Limb (tissue), 2 donors: ENCODE results near the gene DUS1L.

Source experiments
- DNase-seq, 2 donors: peaks; one replicate each; pipeline ENCODE4 v3.0.0-alpha.2; 2016; ENCODE audit errors: extremely low spot score in 2 of 2

Gene DUS1L

DNA sequence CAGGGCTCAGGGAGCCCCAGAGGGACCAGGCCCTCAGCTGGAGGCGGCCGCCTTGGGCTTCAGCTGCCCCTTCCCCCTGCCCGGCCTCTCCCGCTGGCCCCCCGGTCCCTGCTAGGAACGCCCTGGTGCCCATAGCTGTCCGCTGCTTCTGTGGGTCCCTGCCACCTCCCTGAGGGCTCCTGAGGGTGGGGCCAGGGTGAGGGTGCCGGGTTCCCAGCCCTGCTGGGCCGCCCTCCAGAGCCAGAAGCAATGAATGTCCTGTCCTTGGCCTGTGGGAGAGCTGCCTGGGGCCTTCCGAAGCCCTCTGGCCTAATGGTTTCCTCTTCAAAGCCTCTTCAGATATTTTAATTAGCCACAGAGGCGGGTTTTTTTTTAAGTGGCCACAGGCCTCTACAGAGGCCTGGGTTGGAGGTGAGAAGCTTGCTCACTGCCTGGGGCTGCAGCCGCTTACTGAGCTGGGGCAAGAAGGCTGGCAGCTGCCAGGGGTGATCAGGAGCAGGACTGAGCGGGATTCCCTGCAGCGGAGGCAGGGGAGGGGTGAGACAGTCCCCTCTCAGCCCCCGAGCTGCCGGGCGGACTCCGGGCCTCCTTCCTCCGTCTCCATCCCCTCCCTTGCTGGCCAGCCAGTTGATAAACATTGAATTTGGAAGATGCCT lies 52.8 kb downstream of the DUS1L start:
- no peak for DNase-seq

DNA sequence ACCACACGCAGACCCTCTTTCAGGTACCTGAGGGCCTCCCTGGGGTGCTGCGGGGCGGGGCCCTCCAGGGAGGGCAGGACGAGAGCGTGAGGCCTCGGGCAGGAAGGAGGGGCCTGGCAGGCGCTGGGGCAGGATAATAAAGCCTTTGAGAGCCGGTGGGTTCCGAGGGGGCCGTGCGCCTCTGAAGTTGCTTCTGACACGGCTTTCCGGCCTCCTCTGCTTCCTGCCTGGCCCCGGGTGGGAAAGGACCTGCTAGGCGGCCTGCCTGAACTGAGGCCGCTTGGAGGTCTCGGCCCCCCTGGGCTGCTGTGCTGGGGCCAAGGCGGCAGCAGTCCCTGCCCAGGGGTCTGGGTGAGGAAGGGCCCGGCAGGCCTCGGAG lies 53.4 kb downstream of the DUS1L start:
- DNase-seq = no peak

DNA sequence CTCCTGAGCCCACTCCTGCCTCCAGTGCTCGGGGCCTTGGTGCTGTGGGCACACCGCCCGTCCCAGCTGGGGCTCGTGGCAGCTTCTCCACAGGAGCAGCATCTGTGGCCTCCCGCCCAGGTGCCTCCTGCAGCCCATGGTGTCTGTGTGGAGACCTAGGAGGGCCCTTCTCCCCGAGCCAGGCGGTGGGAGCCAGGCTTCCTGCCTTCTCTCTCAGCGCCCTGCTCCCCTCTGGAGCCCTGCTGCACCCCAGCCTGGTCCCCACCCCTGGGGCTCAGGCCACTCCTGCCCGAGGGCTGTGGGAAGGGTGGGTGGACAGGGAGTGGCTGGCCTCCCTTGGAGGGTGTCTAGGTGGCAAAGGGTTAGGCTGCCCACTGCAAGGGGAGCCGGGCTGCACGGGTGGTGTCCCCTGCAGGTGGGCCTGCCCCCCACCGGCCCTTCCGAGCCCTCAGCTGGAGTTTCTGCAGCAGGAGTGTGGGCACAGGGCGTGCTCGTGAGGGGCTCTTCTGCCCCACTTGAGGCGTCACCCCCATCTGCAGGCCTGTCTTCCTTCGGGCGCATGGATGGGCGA lies 53.9 kb downstream of the DUS1L start:
- DNase-seq = no peak

DNA sequence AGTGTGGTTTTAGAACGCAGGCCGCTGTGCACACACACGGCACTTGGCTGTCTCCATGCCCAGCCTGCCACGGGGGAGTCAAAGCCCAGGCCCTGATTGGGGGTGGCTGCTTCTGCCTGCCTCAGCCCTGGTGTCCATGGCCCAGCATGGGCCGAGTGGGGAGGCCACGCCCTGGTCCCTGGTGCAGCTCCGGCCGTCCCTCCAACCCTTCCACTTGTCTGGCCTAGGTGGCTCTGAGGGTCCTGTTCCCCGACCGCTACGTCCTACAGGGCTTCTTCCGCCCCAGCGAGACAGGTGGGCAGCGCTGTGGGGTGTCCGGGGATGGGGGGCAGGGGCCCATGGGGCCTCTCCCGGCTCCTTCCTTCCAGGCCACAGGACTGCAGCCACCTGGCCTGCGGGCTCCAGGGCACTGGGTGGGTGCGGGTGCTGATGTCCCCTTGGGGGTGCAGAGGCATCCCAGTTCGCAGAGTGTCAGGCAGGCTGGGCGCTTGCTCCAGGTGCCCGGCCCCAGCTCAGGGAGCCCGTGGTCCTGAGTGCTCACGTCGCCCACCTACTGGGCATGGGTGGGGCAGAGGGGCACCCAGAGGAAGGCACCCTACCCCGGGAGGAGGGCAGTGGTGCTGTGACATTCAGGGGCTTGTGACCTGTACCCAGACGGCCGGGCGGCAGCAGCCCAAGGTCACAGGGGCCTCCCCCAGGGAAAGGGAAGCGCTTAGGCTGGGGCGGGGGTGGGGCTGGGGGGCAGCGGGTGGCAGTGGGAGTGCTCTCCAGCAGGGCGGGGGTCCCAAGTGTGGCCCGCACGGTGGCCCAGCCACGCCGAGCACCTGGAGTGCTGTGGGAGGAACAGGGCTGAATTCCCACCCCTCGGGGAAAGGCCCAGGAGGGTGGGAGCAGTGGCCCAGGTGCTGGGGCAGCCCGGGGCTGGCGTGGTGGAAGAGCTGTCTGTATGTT lies 54.8 kb downstream of the DUS1L start:
- DNase-seq = no peak

DNA sequence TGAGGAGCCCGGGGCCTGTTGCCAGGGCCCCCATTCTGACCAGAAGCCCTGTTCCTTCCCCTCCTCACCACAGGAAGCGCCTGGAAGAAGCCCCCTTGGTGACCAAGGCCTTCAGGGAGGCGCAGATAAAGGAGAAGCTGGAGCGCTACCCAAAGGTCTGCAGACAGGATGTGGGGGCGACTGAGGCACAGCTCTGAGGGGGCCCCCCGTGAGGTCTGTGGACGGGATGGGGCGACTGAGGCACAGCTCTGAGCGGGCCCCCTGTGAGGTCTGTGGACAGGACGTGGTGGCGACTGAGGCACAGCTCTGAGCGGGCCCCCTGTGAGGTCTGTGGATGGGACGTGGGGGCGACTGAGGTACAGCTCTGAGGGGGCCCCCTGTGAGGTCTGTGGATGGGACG lies 56.2 kb downstream of the DUS1L start:
- no peak for DNase-seq

DNA sequence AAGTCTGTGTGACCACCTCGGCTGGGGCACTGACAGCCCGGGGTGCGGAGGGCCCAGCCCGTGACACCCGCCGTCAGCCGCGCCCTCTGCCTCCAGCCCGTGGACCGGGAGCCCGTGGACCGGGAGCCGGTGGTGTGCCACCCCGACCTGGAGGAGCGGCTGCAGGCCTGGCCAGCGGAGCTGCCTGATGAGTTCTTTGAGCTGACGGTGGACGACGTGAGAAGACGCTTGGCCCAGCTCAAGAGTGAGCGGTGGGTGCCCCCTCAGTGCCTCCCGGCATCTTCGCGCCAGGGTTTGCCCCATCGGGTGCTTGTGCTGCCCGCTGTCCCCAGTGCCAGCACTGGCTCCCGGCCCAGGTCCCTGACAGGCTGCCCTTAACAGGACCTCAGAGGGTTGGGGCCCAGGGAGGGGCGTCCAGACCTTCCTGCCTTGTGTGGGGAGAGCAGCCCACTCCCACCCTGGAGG lies 56.6 kb downstream of the DUS1L start:
- DNase-seq = no peak

DNA sequence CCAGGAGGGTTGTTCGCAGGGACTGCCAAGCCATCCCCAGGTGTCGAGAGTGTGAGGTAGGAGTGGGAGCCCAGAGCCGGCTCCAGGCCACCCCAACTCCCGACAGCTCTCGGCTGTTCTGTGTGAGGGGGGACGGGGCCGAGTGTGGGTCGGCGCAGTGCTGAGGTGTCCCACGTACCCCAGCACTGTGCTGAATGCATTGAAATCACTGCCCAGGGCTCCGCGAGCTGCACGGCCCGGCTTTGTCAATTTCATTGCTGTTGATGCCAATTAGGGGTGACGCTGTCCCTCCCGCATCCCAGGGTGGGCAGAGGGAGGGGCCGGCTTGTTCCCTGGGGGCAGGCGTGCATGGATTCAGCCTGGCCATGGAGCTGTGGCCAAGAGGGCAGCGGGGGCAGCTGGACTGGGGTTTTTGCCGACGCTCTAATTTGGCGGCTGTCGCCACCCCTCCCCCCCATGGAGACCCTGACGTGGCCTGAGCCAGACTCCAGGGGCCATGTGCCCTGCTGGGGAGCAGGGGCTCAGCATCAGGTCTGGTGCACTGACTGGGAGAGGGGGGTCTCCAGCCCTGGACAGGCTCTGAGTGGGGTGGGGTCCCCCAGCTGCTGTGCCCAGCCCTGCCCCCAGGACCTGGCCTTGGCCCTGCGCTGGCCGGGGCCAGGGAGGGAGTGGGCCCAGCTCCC lies 57.2 kb downstream of the DUS1L start:
- no peak for DNase-seq
